SU-DHL-6 (cell line): ENCODE measurements around the gene PDCD10.

ENCODE experiments used
- H2AFZ ChIP-seq: fragments of 200-600 bp; sonication (generic); 2 replicates; pipeline ENCODE4 v1.6.1; 2014; ENCODE audit warnings: low read depth, mild to moderate bottlenecking, moderate library complexity, mixed read lengths, antibody characterized with exemption, low read length; ENCODE audit not compliant: severe bottlenecking
- H3F3A ChIP-seq: fragments of 200-600 bp; shearing (Covaris generic); 2 replicates; pipeline ENCODE4 v1.6.0; 2016; ENCODE audit warnings: antibody characterized with exemption, mild to moderate bottlenecking; ENCODE audit not compliant: insufficient read depth
- H3K27ac ChIP-seq: fragments of 200-600 bp; sonication (generic); 2 replicates; pipeline ENCODE4 v1.5.1; 2016; ENCODE audit warnings: low read depth, mild to moderate bottlenecking, low read length, moderate library complexity, mixed read lengths
- H3K27me3 ChIP-seq: fragments of 200-600 bp; sonication (generic), shearing (Covaris generic); 2 replicates; pipeline ENCODE4 v1.6.0; 2014; ENCODE audit warnings: mild to moderate bottlenecking, low read length
- H3K36me3 ChIP-seq: fragments of 200-600 bp; sonication (generic); 2 replicates; pipeline ENCODE4 v1.6.1; 2014; ENCODE audit warnings: mild to moderate bottlenecking, low read length, mixed read lengths
- H3K4me2 ChIP-seq: fragments of 300-600, 200-600 bp; shearing (Covaris generic), sonication (generic); 2 replicates; pipeline ENCODE4 v1.6.0; 2014; ENCODE audit warnings: low read length, low read depth, mild to moderate bottlenecking; ENCODE audit not compliant: poor library complexity, severe bottlenecking
- H3K4me3 ChIP-seq: fragments of 200-600 bp; sonication (generic); 2 replicates; pipeline ENCODE4 v1.5.1; 2014; ENCODE audit warnings: antibody characterized with exemption, low read length, mild to moderate bottlenecking, mixed read lengths; ENCODE audit not compliant: insufficient read depth, poor library complexity, severe bottlenecking
- H3K79me2 ChIP-seq: fragments of 200-600 bp; sonication (generic); 2 replicates; pipeline ENCODE4 v1.6.1; 2014; ENCODE audit warnings: mild to moderate bottlenecking, low read length, moderate library complexity; ENCODE audit not compliant: insufficient read depth
- H3K9ac ChIP-seq: fragments of 200-600 bp; sonication (generic); 2 replicates; pipeline ENCODE4 v1.7.0; 2014; ENCODE audit warnings: mild to moderate bottlenecking, low read length
- H3K9me2 ChIP-seq: fragments of 200-600 bp; sonication (generic); replicated peaks from 2 replicates; pipeline ENCODE4 v1.6.1; 2014; ENCODE audit warnings: low read length; ENCODE audit not compliant: insufficient read depth
- H3K9me3 ChIP-seq: fragments of 200-600 bp; sonication (generic); 2 replicates; pipeline ENCODE4 v1.6.1; 2014; ENCODE audit warnings: low read length, mixed read lengths; ENCODE audit not compliant: insufficient read depth
- H4K20me1 ChIP-seq: fragments of 200-600 bp; sonication (generic); 2 replicates; pipeline ENCODE4 v1.6.1; 2014; ENCODE audit warnings: low read depth, mild to moderate bottlenecking, antibody characterized with exemption, low read length, moderate library complexity, mixed read lengths
- EZH2phosphoT487 ChIP-seq: fragments of 200-600 bp; sonication (generic), shearing (Covaris generic); conservative IDR thresholded peaks from 2 replicates; pipeline ENCODE4 v1.6.1; 2018; ENCODE audit warnings: mild to moderate bottlenecking, antibody characterized with exemption, low read length, moderate library complexity, mixed read lengths
- TF ChIP-seq, protein P1 (sequence below): fragments of 200-600 bp; sonication (generic); IDR thresholded peaks from one replicate; pipeline ENCODE4 v1.5.1; 2017; ENCODE audit warnings: antibody characterized with exemption, mild to moderate bottlenecking, low read length, moderate library complexity; ENCODE audit not compliant: insufficient read depth, poor library complexity, severe bottlenecking

PDCD10 gene

DNA sequence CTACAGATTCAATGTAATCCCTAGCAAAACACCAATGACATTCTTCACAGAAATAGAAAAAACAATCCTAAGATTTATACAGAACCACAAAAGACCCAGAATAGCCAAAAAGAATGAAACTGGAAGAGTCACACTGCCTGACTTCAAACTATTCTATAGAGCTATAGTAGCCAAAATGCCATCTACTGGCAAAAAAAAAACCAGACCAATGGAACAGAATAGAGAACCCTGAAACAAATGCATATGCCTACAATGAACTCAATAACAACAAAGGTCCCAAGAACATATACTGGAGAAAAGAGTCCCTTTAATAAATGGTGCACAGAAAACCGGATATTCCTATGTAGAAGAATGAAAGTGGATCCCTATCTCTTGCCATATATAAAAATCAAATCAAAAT is 19.8 kb downstream of the PDCD10 start:
- no peaks in the 10 kb centered on the region for H3F3A ChIP-seq
- H3K27me3 ChIP-seq: no peaks in the 10 kb centered on the region
- no peak overlapping the region for H3K9ac ChIP-seq
- H2AFZ ChIP-seq: no peak overlapping the region
- H3K36me3 ChIP-seq: peaks cover 31% of the 10 kb centered on the region
- H3K79me2 ChIP-seq: peaks cover 73% of the 10 kb centered on the region
- no peak overlapping the region for H3K4me3 ChIP-seq
- H3K4me2 ChIP-seq: no peak overlapping the region
- H3K9me3 ChIP-seq: no peaks in the 10 kb centered on the region
- TF ChIP-seq EZH2phosphoT487: no peak
- TF ChIP-seq, protein P1, sequence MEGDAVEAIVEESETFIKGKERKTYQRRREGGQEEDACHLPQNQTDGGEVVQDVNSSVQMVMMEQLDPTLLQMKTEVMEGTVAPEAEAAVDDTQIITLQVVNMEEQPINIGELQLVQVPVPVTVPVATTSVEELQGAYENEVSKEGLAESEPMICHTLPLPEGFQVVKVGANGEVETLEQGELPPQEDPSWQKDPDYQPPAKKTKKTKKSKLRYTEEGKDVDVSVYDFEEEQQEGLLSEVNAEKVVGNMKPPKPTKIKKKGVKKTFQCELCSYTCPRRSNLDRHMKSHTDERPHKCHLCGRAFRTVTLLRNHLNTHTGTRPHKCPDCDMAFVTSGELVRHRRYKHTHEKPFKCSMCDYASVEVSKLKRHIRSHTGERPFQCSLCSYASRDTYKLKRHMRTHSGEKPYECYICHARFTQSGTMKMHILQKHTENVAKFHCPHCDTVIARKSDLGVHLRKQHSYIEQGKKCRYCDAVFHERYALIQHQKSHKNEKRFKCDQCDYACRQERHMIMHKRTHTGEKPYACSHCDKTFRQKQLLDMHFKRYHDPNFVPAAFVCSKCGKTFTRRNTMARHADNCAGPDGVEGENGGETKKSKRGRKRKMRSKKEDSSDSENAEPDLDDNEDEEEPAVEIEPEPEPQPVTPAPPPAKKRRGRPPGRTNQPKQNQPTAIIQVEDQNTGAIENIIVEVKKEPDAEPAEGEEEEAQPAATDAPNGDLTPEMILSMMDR: no peak
- H4K20me1 ChIP-seq: peaks cover 17% of the 10 kb centered on the region; the same call in 1 of the 2 replicates
- no peaks in the 10 kb centered on the region for H3K9me2 ChIP-seq
- no peak overlapping the region for H3K27ac ChIP-seq

DNA sequence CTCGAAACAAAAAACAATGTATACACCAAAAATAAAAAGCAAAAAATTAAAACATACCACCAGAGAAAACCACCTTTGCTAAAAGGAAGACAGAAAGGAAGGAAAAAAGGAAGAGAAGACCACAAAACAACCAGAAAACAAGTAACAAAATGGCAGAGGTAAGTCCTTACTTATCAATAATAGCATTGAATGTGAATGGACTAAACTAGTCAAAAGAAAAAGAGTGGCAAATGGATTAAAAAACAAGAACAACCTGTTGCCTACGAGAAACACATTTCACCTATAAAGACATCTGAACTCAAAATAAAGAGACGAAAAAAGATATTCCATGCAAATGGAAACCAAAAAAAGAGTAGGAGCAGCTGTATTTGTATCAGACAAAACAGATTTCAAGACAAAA is 22.2 kb downstream of the PDCD10 start:
- Histone ChIP-seq H3F3A (no peaks in the 10 kb centered on the region), H3K9ac (no peak overlapping the region), H3K9me3 (no peaks in the 10 kb centered on the region), H3K27me3 (no peaks in the 10 kb centered on the region), H3K4me2 (no peak overlapping the region), H3K79me2 (peaks cover 90% of the 10 kb centered on the region), H3K4me3 (no peak overlapping the region), H3K9me2 (no peaks in the 10 kb centered on the region), H3K36me3 (peaks cover 16% of the 10 kb centered on the region), H3K27ac (no peak overlapping the region), H4K20me1 (peaks cover 17% of the 10 kb centered on the region; the same call in 1 of the 2 replicates), H2AFZ (no peak overlapping the region)
- no peak for TF ChIP-seq EZH2phosphoT487
- TF ChIP-seq, protein P1: no peak

DNA sequence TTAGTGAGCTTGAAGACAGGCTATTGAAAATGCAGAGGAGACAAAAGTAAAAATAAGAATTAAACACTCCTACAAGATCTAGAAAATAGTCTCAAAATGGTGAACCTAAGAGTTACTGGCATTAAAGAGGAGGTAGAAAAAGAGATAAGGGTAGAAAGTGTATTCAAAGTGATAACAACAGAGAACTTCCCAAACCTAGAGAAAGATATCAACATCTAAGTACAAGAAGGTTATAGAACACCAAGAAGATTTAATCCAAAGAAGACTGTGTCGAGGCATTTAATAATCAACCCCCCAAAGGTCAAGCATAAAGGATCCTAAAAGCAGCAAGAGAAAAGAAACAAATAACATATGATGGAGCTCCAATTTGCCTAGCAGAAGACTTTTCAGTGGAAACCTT is 23.3 kb downstream of the PDCD10 start:
- Histone ChIP-seq H3K27ac (no peak overlapping the region), H3K9me2 (no peaks in the 10 kb centered on the region), H3K9me3 (no peaks in the 10 kb centered on the region), H3F3A (no peaks in the 10 kb centered on the region), H3K27me3 (no peaks in the 10 kb centered on the region), H4K20me1 (peaks cover 17% of the 10 kb centered on the region; the same call in 1 of the 2 replicates), H3K9ac (no peak overlapping the region), H2AFZ (no peak overlapping the region), H3K4me3 (no peak overlapping the region), H3K79me2 (peaks cover 90% of the 10 kb centered on the region), H3K4me2 (no peak overlapping the region), H3K36me3 (peaks cover 16% of the 10 kb centered on the region)
- no peak for TF ChIP-seq EZH2phosphoT487
- TF ChIP-seq, protein P1: no peak
